Dendritic cell treated with granulocyte-macrophage colony-stimulating factor and Interleukin-4, amounts not matched to agents 40 ng/mL and 50 ng/mL, for 4 days (primary cell): ENCODE measurements around the gene FBXW7.

Source experiments
- H3K27ac Mint-ChIP-seq: one replicate; pipeline ENCODE4 v1.8.0; 2022; ENCODE audit warnings: mild to moderate bottlenecking, mixed read lengths
- H3K27me3 Mint-ChIP-seq: one replicate; pipeline ENCODE4 v1.8.0; 2022; ENCODE audit warnings: mild to moderate bottlenecking, mixed read lengths
- H3K36me3 Mint-ChIP-seq: one replicate; pipeline ENCODE4 v1.8.0; 2022; ENCODE audit warnings: low read depth, mixed read lengths
- H3K4me1 Mint-ChIP-seq: one replicate; pipeline ENCODE4 v1.8.0; 2022; ENCODE audit warnings: low read depth, mixed read lengths
- H3K4me3 Mint-ChIP-seq: one replicate; pipeline ENCODE4 v1.8.0; 2022; ENCODE audit warnings: mild to moderate bottlenecking, moderate library complexity, mixed read lengths
- H3K9me3 Mint-ChIP-seq: one replicate; pipeline ENCODE4 v1.8.0; 2022; ENCODE audit warnings: mixed read lengths
- intact Hi-C: fragments of 100-400 bp; cut with micrococcal nuclease; formaldehyde crosslinking; loops from one replicate; pipeline ENCODE4 v1.15.0; 2022

The FBXW7 gene

GRCh38 chr4:152401424-152401823 is 134.5 kb downstream of the FBXW7 start:
- peaks cover 28% of the 10 kb centered on the region for H3K4me1 Mint-ChIP-seq
- no peaks in the 10 kb centered on the region for H3K27me3 Mint-ChIP-seq
- peaks cover 8% of the 10 kb centered on the region for H3K9me3 Mint-ChIP-seq
- no peak overlapping the region for H3K27ac Mint-ChIP-seq
- H3K36me3 Mint-ChIP-seq: peaks cover 31% of the 10 kb centered on the region
- H3K4me3 Mint-ChIP-seq: no peak overlapping the region
- intact Hi-C loops: no loop called here

- intact Hi-C loops: loop anchor here (10.0 kb wide), 1 partner anchor 634 kb away; the partner anchor contains the start of gene GATB
- Mint-ChIP-seq H3K9me3 (peaks cover 8% of the 10 kb centered on the region), H3K36me3 (peaks cover 13% of the 10 kb centered on the region), H3K27me3 (no peaks in the 10 kb centered on the region), H3K4me3 (no peak overlapping the region), H3K4me1 (peaks cover 39% of the 10 kb centered on the region), H3K27ac (no peak overlapping the region)
Measured at GRCh38 chr4:152399246-152399645, 136.6 kb downstream of the FBXW7 start.

GRCh38 chr4:152398060-152398459 is 137.8 kb downstream of the FBXW7 start:
- Mint-ChIP-seq H3K27ac (no peak overlapping the region), H3K4me3 (no peak overlapping the region), H3K4me1 (peaks cover 39% of the 10 kb centered on the region), H3K9me3 (peaks cover 8% of the 10 kb centered on the region), H3K36me3 (peaks cover 7% of the 10 kb centered on the region), H3K27me3 (no peaks in the 10 kb centered on the region)
- intact Hi-C loops: loop anchor here (10.0 kb wide), 1 partner anchor 633 kb away; the partner anchor contains the start of gene GATB

GRCh38 chr4:152394791-152395190 is 141.1 kb downstream of the FBXW7 start:
- Mint-ChIP-seq H3K4me1 (peaks cover 20% of the 10 kb centered on the region), H3K4me3 (no peak overlapping the region), H3K27me3 (no peaks in the 10 kb centered on the region), H3K27ac (no peak overlapping the region), H3K9me3 (no peaks in the 10 kb centered on the region), H3K36me3 (peaks cover 8% of the 10 kb centered on the region)
- intact Hi-C loops: loop anchor here (10.0 kb wide), 1 partner anchor 630 kb away; the partner anchor contains the start of gene GATB

- Mint-ChIP-seq H3K36me3 (peaks cover 8% of the 10 kb centered on the region), H3K9me3 (no peaks in the 10 kb centered on the region), H3K4me1 (peaks cover 11% of the 10 kb centered on the region), H3K4me3 (no peak overlapping the region), H3K27ac (no peak overlapping the region), H3K27me3 (no peaks in the 10 kb centered on the region)
- intact Hi-C loops: loop anchor here (10.0 kb wide), 1 partner anchor 627 kb away; the partner anchor contains the start of gene GATB
Measured at GRCh38 chr4:152392079-152392478, 143.8 kb downstream of the FBXW7 start.

GRCh38 chr4:152390216-152390615 is 145.7 kb downstream of the FBXW7 start:
- Mint-ChIP-seq H3K27me3 (no peaks in the 10 kb centered on the region), H3K36me3 (peaks cover 8% of the 10 kb centered on the region), H3K27ac (no peak overlapping the region), H3K9me3 (no peaks in the 10 kb centered on the region), H3K4me1 (peaks cover 2% of the 10 kb centered on the region), H3K4me3 (no peak overlapping the region)
- intact Hi-C loops: loop anchor here (10.0 kb wide), 1 partner anchor 625 kb away; the partner anchor contains the start of gene GATB

GRCh38 chr4:152389359-152389758 is 146.5 kb downstream of the FBXW7 start:
- Mint-ChIP-seq H3K9me3 (no peaks in the 10 kb centered on the region), H3K4me1 (no peaks in the 10 kb centered on the region), H3K27me3 (no peaks in the 10 kb centered on the region), H3K36me3 (peaks cover 8% of the 10 kb centered on the region), H3K4me3 (no peak overlapping the region), H3K27ac (no peak overlapping the region)
- intact Hi-C loops: no loop called here

- Mint-ChIP-seq H3K27me3 (no peaks in the 10 kb centered on the region), H3K4me1 (peaks cover 9% of the 10 kb centered on the region), H3K27ac (no peak overlapping the region), H3K36me3 (no peaks in the 10 kb centered on the region), H3K4me3 (no peak overlapping the region), H3K9me3 (no peaks in the 10 kb centered on the region)
- intact Hi-C loops: no loop called here
Measured at GRCh38 chr4:152385551-152385950, 150.3 kb downstream of the FBXW7 start.

GRCh38 chr4:152382057-152382785 is 153.7 kb downstream of the FBXW7 start:
- no peaks in the 10 kb centered on the region for H3K36me3 Mint-ChIP-seq
- H3K4me3 Mint-ChIP-seq: no peak overlapping the region
- no peaks in the 10 kb centered on the region for H3K9me3 Mint-ChIP-seq
- intact Hi-C loops: no loop called here
- peaks cover 9% of the 10 kb centered on the region for H3K4me1 Mint-ChIP-seq
- H3K27ac Mint-ChIP-seq: no peak overlapping the region
- H3K27me3 Mint-ChIP-seq: no peaks in the 10 kb centered on the region

GRCh38 chr4:152380919-152381318 is 155.0 kb downstream of the FBXW7 start:
- H3K9me3 Mint-ChIP-seq: no peaks in the 10 kb centered on the region
- H3K36me3 Mint-ChIP-seq: no peaks in the 10 kb centered on the region
- H3K27ac Mint-ChIP-seq: no peak overlapping the region
- H3K4me1 Mint-ChIP-seq: peaks cover 9% of the 10 kb centered on the region
- no peaks in the 10 kb centered on the region for H3K27me3 Mint-ChIP-seq
- no peak overlapping the region for H3K4me3 Mint-ChIP-seq
- intact Hi-C loops: no loop called here

GRCh38 chr4:152380185-152380584 is 155.7 kb downstream of the FBXW7 start:
- H3K27ac Mint-ChIP-seq: no peak overlapping the region
- H3K27me3 Mint-ChIP-seq: no peaks in the 10 kb centered on the region
- no peak overlapping the region for H3K4me3 Mint-ChIP-seq
- peaks cover 9% of the 10 kb centered on the region for H3K4me1 Mint-ChIP-seq
- intact Hi-C loops: no loop called here
- no peaks in the 10 kb centered on the region for H3K9me3 Mint-ChIP-seq
- no peaks in the 10 kb centered on the region for H3K36me3 Mint-ChIP-seq

GRCh38 chr4:152374606-152375285 is 161.1 kb downstream of the FBXW7 start:
- Mint-ChIP-seq H3K4me3 (no peak overlapping the region), H3K4me1 (no peaks in the 10 kb centered on the region), H3K36me3 (no peaks in the 10 kb centered on the region), H3K27ac (no peak overlapping the region), H3K9me3 (no peaks in the 10 kb centered on the region), H3K27me3 (no peaks in the 10 kb centered on the region)
- intact Hi-C loops: no loop called here

GRCh38 chr4:152374153-152374552 is 161.7 kb downstream of the FBXW7 start:
- H3K4me1 Mint-ChIP-seq: no peaks in the 10 kb centered on the region
- H3K36me3 Mint-ChIP-seq: no peaks in the 10 kb centered on the region
- H3K4me3 Mint-ChIP-seq: no peak overlapping the region
- H3K27me3 Mint-ChIP-seq: no peaks in the 10 kb centered on the region
- H3K9me3 Mint-ChIP-seq: no peaks in the 10 kb centered on the region
- no peak overlapping the region for H3K27ac Mint-ChIP-seq
- intact Hi-C loops: no loop called here

- no peaks in the 10 kb centered on the region for H3K36me3 Mint-ChIP-seq
- no peak overlapping the region for H3K4me3 Mint-ChIP-seq
- intact Hi-C loops: no loop called here
- no peak overlapping the region for H3K27ac Mint-ChIP-seq
- H3K4me1 Mint-ChIP-seq: no peaks in the 10 kb centered on the region
- no peaks in the 10 kb centered on the region for H3K9me3 Mint-ChIP-seq
- H3K27me3 Mint-ChIP-seq: no peaks in the 10 kb centered on the region
Measured at GRCh38 chr4:152372444-152372843, 163.4 kb downstream of the FBXW7 start.
